ENCODE data around the gene PSMD8. TPM values are rescaled to one million over a fixed set of nuclear protein-coding genes. Genes with fewer than 3 reads are reported as not detected.
A peak's percentile ranks its signal among the peaks of the same experiment; 100 is the strongest.

Gene PSMD8
- total and polyA plus RNA-seq, 2 of the 8 experiments (the other 6 are each of a cell fraction or from before 2014, with no cell fraction given): 170 to 486 TPM

GRCh38 chr19:38417146-38417543, 42.8 kb downstream of the PSMD8 start:
- H4K91ac ChIP-seq (replicated peaks; ENCODE audit: insufficient read length, low read length): peak overlapping the region; percentile 7
- H2BK120ac ChIP-seq (replicated peaks; ENCODE audit: low read depth, low read length): peak overlapping the region; percentile 38
- no peaks in the 10 kb centered on the region for H4K20me1 ChIP-seq (replicated peaks in 1 of 2; ENCODE audit: control insufficient read depth in 1 of 2, insufficient read depth in 2 of 2, low read length in 2 of 2)
- H3K18ac ChIP-seq (ENCODE audit: extremely low read depth, low read length): peak overlapping the region; percentile 60; the same call in 1 of the 2 replicates
- no peak overlapping the region for H2AFZ ChIP-seq (ENCODE audit: low read length)
- peaks cover 0 to 12% (median 8%) of the 10 kb centered on the region in 4 experiments; a peak in 5 of 7 replicates for H3K4me1 ChIP-seq (replicated peaks in 1 of 4; ENCODE audit: control insufficient read depth in 3 of 4, insufficient read depth in 4 of 4, low read length in 3 of 4)
- peak overlapping the region; percentile 35; the same call in 1 of the 2 replicates for H2BK5ac ChIP-seq (ENCODE audit: low read depth, low read length)
- DNase-seq (ENCODE audit: low read depth in 1 of 2, low spot score in 2 of 2) (no peak), FAIRE-seq (no peak)
- H3K27me3 ChIP-seq (replicated peaks in 1 of 4; ENCODE audit: control insufficient read depth in 3 of 4, extremely low read depth in 1 of 4, insufficient read depth in 3 of 4, low read length in 3 of 4): peaks cover 0 to 9% (median 5%) of the 10 kb centered on the region in 4 experiments; a peak in 5 of 7 replicates
- H3K4me3 ChIP-seq (ENCODE audit: extremely low read depth in 1 of 4, insufficient read depth in 2 of 4, low read depth in 3 of 4, low read length in 4 of 4): peak overlapping the region in 2 of 4 experiments; percentile 51 to 68; a peak in 2 of 8 replicates
- H2AK5ac ChIP-seq (ENCODE audit: low read depth, low read length): no peak overlapping the region
- ChIA-PET CTCF (ENCODE audit: partially characterized antibody) (interaction anchor here (0.9 kb wide), 1 partner anchor 14 kb away, joined by 4 read pairs; the partner anchor contains the start of gene FAM98C), POLR2A (ENCODE audit: partially characterized antibody) (interaction anchor here (1.1 to 2.2 kb wide), 3 partner anchors 14 to 34 kb away, joined by 3 to 7 read pairs (median 3); partner anchors contain the start of genes FAM98C and GGN)
- H3K4me2 ChIP-seq (ENCODE audit: insufficient read depth in 1 of 2, low read depth in 2 of 2, low read length in 2 of 2): peak overlapping the region; percentile 73 to 97
- no peak overlapping the region for H3K23ac ChIP-seq (ENCODE audit: insufficient read length)
- no peak overlapping the region for H3K27ac ChIP-seq (ENCODE audit: low read depth, low read length)
- H3K4ac ChIP-seq (replicated peaks; ENCODE audit: insufficient read length, low read depth, low read length): no peak overlapping the region
- no peaks in the 10 kb centered on the region for H3K9me3 ChIP-seq (ENCODE audit: insufficient read depth in 2 of 2, low read depth in 1 of 2, low read length in 1 of 2)
- H4K8ac ChIP-seq (ENCODE audit: extremely low read depth, insufficient read depth, low read length): peak overlapping the region; percentile 20
- peaks cover 7% of the 10 kb centered on the region for H3K23me2 ChIP-seq (ENCODE audit: low read depth, low read length)
- H2BK20ac ChIP-seq (ENCODE audit: low read length): 0 out of 2 replicates have a peak overlapping the region, but pooled peaks have one; percentile 61
- no peak overlapping the region for H3K56ac ChIP-seq (replicated peaks; ENCODE audit: insufficient read length, low read depth, low read length)
- no peak overlapping the region for H4K5ac ChIP-seq (ENCODE audit: insufficient read length, low read depth, low read length)
- peak overlapping the region; percentile 88; the same call in 1 of the 2 replicates for H2BK15ac ChIP-seq (ENCODE audit: low read length)
- H3K79me2 ChIP-seq (ENCODE audit: control insufficient read depth in 1 of 2, insufficient read depth in 2 of 2, low read length in 2 of 2): no peaks in the 10 kb centered on the region
- no peaks in the 10 kb centered on the region for H3K79me1 ChIP-seq (ENCODE audit: low read depth, low read length)
- 0 out of 2 replicates have a peak overlapping the region, but pooled peaks have one; percentile 60 for H2BK12ac ChIP-seq (ENCODE audit: low read depth, low read length)
- H3K14ac ChIP-seq (ENCODE audit: insufficient read length): no peak overlapping the region
- WGBS, 2 experiments (ENCODE audit: extremely low coverage in 1 of 2, insufficient coverage in 1 of 2, insufficient read length in 1 of 2, insufficient replicate concordance in 2 of 2, low coverage in 1 of 2, low lambda C conversion rate in 2 of 2, missing lambda C conversion rate in 1 of 2): 85% methylated on average over 8 of the region's 8 CpGs; no CpG with 5 or more reads in 1 of the 2 experiments
- H3K9ac ChIP-seq (replicated peaks in 1 of 4; ENCODE audit: extremely low read depth in 1 of 4, low read depth in 3 of 4, low read length in 3 of 4): no peak overlapping the region
- H3K36me3 ChIP-seq (ENCODE audit: control insufficient read depth in 2 of 4, insufficient read depth in 4 of 4, low read length in 3 of 4): no peaks in the 10 kb centered on the region
- TF ChIP-seq SP2 (IDR thresholded peaks at IDR 0.05; ENCODE audit: low read length) (no peak), POLR2AphosphoS5 (IDR thresholded peaks at IDR 0.05; ENCODE audit: low read depth, low read length) (no peak), TCF12 (IDR thresholded peaks at IDR 0.05; ENCODE audit: low read depth, low read length) (no peak), RXRA (IDR thresholded peaks at IDR 0.05; ENCODE audit: insufficient read depth, low read depth, low read length) (no peak), FOSL1 (IDR thresholded peaks at IDR 0.05; ENCODE audit: insufficient read depth, low read depth, low read length) (no peak), KDM1A (IDR thresholded peaks at IDR 0.05; ENCODE audit: borderline replicate concordance, low read length) (no peak), EGR1 (IDR thresholded peaks at IDR 0.05; ENCODE audit: borderline replicate concordance, low read depth, low read length) (no peak), CBX8 (IDR thresholded peaks at IDR 0.05; ENCODE audit: borderline replicate concordance, low read depth, low read length) (no peak)

All from H1 (cell line).